Memory B cell (primary cell): Measurements from ENCODE around the gene GCNT4.

Experiments used
- ATAC-seq: fragments of 150-1000 bp; cut with Tn5 transposase; 2 replicates; pipeline ENCODE4 v1.10.0; 2021; ENCODE audit warnings: low read depth, mild to moderate bottlenecking, moderate library complexity
- DNase-seq, 2 donors: peaks; one replicate each; pipeline ENCODE4 v3.0.0; 2022; ENCODE audit warnings: low spot score in 2 of 2
- H3K27ac Mint-ChIP-seq: one replicate; pipeline ENCODE4 v1.8.0; 2022; ENCODE audit warnings: mild to moderate bottlenecking, moderate library complexity, mixed read lengths
- H3K27me3 Mint-ChIP-seq: one replicate; pipeline ENCODE4 v1.8.0; 2022; ENCODE audit warnings: mixed read lengths
- H3K36me3 Mint-ChIP-seq: one replicate; pipeline ENCODE4 v1.8.0; 2022; ENCODE audit warnings: mild to moderate bottlenecking, mixed read lengths
- H3K4me1 Mint-ChIP-seq: one replicate; pipeline ENCODE4 v1.8.0; 2022; ENCODE audit warnings: mixed read lengths
- H3K4me3 Mint-ChIP-seq: one replicate; pipeline ENCODE4 v1.8.0; 2022; ENCODE audit warnings: mild to moderate bottlenecking, moderate library complexity, mixed read lengths
- H3K9me3 Mint-ChIP-seq: one replicate; pipeline ENCODE4 v1.8.0; 2022; ENCODE audit warnings: mixed read lengths

The GCNT4 gene

DNA sequence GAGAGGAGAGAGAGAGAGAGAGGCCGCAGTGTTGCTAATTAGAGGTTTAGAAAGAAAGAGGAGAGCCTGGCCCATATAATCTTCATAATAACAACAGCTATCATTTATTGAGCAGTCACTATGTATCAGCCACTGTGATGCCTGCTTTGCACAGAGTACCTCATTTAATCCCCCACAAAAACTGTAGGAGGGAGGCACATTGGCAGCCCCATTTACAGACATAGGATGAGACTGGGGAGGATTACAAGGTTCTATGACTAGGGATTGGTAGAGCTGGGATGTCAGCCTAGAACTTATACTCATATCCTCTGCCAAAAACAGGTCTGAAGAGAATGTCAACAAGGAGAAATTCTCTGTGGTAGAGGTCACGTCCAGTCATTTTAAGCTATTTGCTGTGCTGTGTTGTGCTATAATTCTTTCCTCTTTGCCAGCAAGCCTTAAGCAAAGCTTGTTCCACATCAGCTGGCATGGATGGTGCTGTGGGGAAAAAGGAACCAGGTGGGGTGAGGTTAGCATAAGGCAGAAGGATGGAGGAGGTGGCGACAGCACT, 6.7 kb upstream of the GCNT4 start:
- ATAC-seq (no peak), DNase-seq (no peak)
- Mint-ChIP-seq H3K4me1 (no peaks in the 10 kb centered on the region), H3K27ac (no peak overlapping the region), H3K27me3 (peaks cover 16% of the 10 kb centered on the region), H3K36me3 (no peaks in the 10 kb centered on the region), H3K9me3 (no peaks in the 10 kb centered on the region), H3K4me3 (no peak overlapping the region)

GRCh38 chr5:75057561-75057960, 5.2 kb upstream of the GCNT4 start:
- no peak overlapping the region for H3K27ac Mint-ChIP-seq
- no peaks in the 10 kb centered on the region for H3K36me3 Mint-ChIP-seq
- DNase-seq (no peak), ATAC-seq (no peak)
- no peaks in the 10 kb centered on the region for H3K4me1 Mint-ChIP-seq
- H3K9me3 Mint-ChIP-seq: no peaks in the 10 kb centered on the region
- H3K4me3 Mint-ChIP-seq: no peak overlapping the region
- peaks cover 16% of the 10 kb centered on the region for H3K27me3 Mint-ChIP-seq

- peaks cover 29% of the 10 kb centered on the region for H3K27me3 Mint-ChIP-seq
- no peak overlapping the region for H3K27ac Mint-ChIP-seq
- H3K4me1 Mint-ChIP-seq: no peaks in the 10 kb centered on the region
- H3K9me3 Mint-ChIP-seq: no peaks in the 10 kb centered on the region
- H3K4me3 Mint-ChIP-seq: no peak overlapping the region
- H3K36me3 Mint-ChIP-seq: no peaks in the 10 kb centered on the region
- DNase-seq (no peak), ATAC-seq (no peak)
Observed at GRCh38 chr5:75055727-75056144, 3.4 kb upstream of the GCNT4 start.

DNA sequence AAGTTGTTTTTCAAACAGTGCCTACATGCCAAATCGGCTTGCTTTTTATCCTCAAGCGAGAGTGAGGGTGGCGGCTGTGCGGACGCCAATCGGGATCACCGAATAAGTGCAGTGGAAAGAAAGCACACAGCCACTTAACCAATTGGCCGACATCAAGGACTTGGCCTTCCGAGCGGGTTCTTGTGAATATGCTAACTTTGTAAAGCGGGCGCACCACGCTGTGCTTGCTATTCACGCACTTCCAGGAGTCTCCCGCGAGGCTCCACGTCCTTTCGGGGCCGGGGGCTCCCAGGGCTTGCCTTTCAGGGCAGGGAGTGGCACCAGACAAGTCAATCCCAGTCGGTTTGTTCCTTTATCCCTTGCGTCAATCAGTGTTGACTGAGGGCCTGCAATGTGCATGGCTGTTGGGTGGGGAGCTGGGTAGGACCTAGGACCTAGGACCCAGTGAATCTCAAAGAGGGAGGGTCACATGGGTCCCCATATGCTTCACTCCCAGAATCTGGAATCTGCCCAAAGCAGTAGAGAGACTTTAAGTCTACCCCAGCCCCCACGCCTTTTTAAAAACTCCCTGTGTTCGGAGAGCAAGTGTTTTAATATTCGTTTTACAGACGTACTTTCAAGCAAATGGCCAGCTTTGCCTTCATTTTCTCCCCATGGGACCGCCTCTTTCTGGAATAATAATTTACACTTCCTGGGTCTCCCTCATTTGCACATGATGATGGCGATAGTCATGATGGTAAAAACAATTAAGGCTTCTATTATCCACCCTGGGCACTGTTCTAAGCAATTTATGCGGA, 2.0 kb upstream of the GCNT4 start:
- DNase-seq: no peak
- Mint-ChIP-seq H3K9me3 (no peaks in the 10 kb centered on the region), H3K27ac (no peak overlapping the region), H3K36me3 (no peaks in the 10 kb centered on the region), H3K4me3 (peak overlapping the region; percentile 55), H3K27me3 (peaks cover 34% of the 10 kb centered on the region), H3K4me1 (no peaks in the 10 kb centered on the region)
- ATAC-seq: no peak

DNA sequence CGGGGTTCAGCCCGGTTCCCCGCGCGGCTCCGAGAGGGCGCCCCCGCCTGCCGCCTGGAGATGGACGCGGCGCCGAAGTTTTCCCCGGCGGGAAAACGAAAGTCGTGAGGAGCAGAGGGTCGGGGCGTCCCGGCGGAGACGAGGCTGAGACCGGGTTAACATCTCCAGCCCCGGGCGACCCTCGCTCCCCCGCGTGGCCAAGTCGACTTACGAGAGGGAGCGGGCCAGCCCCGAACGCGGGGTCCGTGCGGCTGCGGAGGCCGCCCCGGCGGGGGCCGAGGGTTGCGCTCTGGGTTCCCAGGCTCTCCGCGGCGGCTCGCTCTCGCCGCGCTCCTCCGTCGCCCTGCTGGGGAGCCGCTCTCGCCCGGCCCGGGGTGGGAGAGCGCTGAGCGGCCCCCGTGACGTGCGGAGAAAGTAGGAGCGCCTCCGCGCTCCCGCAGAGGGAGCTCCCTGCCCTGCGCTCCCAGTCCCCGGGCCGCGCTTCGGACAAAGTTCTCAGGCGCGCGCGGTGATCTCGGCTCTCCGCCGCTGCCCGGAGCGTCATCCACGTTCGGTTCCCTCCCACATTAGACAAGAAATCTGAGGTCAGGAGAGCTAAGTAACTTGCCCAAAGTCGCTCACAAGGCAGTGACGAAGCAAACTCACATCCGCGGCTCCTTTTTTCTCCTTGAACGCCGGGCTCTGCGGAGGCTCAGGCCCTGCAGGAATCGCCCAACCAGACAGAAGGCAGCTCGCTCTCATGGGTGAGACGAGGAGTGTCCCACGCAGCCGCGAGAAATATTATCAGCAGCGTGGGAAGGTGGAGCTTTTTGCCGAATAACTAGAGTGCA, 1.2 kb upstream of the GCNT4 start:
- Mint-ChIP-seq H3K4me3 (peak overlapping the region; percentile 55), H3K36me3 (no peaks in the 10 kb centered on the region), H3K9me3 (no peaks in the 10 kb centered on the region), H3K27me3 (peaks cover 34% of the 10 kb centered on the region), H3K27ac (no peak overlapping the region), H3K4me1 (no peaks in the 10 kb centered on the region)
- no peak for DNase-seq
- ATAC-seq: peak; percentile 23

- no peak for DNase-seq
- ATAC-seq: peak; percentile 34
- Mint-ChIP-seq H3K36me3 (no peaks in the 10 kb centered on the region), H3K27me3 (peaks cover 37% of the 10 kb centered on the region), H3K27ac (no peak overlapping the region), H3K4me1 (no peaks in the 10 kb centered on the region), H3K4me3 (no peak overlapping the region), H3K9me3 (no peaks in the 10 kb centered on the region)
Observed at GRCh38 chr5:75053054-75053303, 621 bp upstream of the GCNT4 start.

DNA sequence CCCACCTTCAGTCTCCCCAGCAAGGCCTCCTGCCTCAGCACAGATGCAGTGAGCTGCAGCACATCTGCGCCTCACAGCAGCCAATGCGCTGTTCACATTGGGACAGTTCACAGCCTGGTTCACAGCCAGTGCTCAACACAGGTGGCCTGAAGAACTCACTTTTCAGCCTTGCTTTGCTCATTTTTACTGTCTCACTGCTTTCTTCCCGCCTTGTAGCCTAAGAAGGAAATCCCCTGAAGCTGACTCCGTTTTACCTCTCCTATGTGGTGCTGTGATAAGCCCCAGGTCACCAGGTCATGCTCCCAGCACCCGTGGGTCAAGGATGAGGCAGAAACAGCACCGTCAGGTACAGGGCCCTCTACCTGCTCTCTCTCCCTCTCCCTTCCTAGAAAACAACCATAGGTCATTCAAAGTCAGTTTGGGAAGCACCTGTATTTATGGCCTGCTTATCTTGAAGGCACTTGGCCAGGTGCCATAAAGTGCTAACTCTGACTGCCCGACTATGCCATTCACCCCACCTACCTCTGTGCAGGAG, 1.1 kb downstream of the GCNT4 start:
- Mint-ChIP-seq H3K4me1 (no peaks in the 10 kb centered on the region), H3K36me3 (no peaks in the 10 kb centered on the region), H3K27me3 (peaks cover 36% of the 10 kb centered on the region), H3K9me3 (no peaks in the 10 kb centered on the region), H3K27ac (no peak overlapping the region), H3K4me3 (no peak overlapping the region)
- ATAC-seq: no peak
- DNase-seq: no peak

DNA sequence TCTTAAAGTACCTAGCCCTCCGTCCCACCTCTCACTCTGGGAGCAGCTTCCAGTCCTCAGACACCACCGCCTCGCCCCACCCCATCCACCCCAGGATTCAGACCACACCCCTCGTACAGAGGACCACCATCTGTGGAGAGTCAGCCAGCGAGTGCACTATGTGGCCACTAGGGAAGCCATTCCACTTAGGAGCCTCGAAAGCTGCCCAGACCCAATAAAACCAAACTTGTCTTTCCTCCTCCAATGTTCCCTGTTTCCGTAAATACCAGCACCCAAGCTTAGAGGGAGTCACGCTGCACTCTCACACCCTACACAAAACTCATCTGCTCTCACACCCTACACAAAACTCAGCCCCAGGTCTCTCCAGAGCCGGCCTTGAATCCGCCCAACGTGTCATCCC, 1.9 kb downstream of the GCNT4 start:
- no peaks in the 10 kb centered on the region for H3K4me1 Mint-ChIP-seq
- no peaks in the 10 kb centered on the region for H3K9me3 Mint-ChIP-seq
- H3K4me3 Mint-ChIP-seq: no peak overlapping the region
- H3K27ac Mint-ChIP-seq: no peak overlapping the region
- H3K36me3 Mint-ChIP-seq: no peaks in the 10 kb centered on the region
- ATAC-seq (peak; percentile 34), DNase-seq (no peak)
- H3K27me3 Mint-ChIP-seq: peaks cover 31% of the 10 kb centered on the region

DNA sequence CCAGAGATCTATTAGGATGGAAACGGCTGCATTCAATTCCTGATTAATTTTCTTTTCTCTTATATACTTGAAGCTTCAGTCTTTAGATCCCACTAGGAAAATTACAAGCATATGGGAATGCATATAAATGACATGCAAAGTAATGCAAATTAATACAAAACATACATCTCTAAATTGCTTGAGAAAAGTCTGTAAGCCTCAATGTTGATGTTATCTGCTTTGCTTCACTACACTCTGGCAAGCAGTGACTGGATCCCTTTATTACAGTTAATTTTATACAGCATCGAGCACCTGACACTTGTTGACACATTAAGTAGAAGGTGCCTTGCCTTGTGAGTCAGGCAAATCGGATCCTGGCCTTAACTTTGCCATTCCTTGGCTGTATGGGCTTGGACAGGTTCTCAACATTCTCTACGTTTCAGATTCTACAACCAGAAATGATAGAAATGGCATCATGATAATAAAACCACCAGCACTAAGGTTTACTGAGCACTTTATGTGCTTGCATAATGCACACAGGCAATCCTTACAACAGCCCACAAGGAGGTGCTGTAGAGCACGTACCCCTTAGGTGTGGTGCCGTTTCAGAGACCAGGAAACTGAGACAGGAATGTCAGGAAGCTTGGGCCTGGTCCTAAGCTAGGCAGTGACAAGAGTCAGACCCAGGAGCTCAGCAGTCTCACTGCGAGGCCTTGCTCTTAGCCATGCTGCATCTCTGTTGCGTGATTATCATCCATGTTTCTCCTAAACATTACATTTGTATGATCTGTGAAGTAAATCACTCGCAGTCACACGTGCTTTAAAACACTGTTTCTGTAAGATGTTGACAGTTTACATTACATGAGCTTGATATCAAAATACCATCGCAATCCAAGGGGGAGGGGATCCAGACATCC, 2.7 kb downstream of the GCNT4 start:
- Mint-ChIP-seq H3K27ac (no peak overlapping the region), H3K9me3 (no peaks in the 10 kb centered on the region), H3K4me1 (no peaks in the 10 kb centered on the region), H3K4me3 (no peak overlapping the region), H3K36me3 (no peaks in the 10 kb centered on the region), H3K27me3 (peaks cover 29% of the 10 kb centered on the region)
- ATAC-seq (peak; percentile 59), DNase-seq (peak; percentile 14 to 22)

- Mint-ChIP-seq H3K4me1 (no peaks in the 10 kb centered on the region), H3K36me3 (no peaks in the 10 kb centered on the region), H3K4me3 (no peak overlapping the region), H3K9me3 (no peaks in the 10 kb centered on the region), H3K27me3 (peaks cover 29% of the 10 kb centered on the region), H3K27ac (no peak overlapping the region)
- ATAC-seq (no peak), DNase-seq (no peak)
Observed at GRCh38 chr5:75048457-75048953, 3.9 kb downstream of the GCNT4 start.

DNA sequence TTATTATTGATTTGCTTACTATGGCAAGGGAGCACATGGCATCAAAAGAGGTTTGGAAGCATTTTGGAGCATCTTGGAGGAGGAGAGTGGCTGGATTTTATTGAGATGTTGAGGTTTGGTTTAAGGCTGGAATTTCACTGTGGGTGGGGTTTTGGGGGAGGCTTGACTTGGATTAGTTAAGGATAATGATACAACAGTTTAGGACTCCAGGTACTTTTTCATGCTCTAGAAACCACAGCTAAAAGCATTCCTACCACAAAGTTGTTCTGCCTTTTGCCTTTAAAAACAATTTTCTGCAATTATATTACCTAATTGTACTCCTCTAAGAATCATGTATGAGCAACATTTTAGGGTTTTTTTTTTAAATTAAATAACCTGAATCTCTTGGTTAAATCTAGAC, 5.0 kb downstream of the GCNT4 start:
- Mint-ChIP-seq H3K36me3 (no peaks in the 10 kb centered on the region), H3K27me3 (peaks cover 31% of the 10 kb centered on the region), H3K27ac (no peak overlapping the region), H3K4me1 (no peaks in the 10 kb centered on the region), H3K4me3 (no peak overlapping the region), H3K9me3 (no peaks in the 10 kb centered on the region)
- DNase-seq: no peak
- ATAC-seq: no peak

- Mint-ChIP-seq H3K36me3 (no peaks in the 10 kb centered on the region), H3K4me1 (no peaks in the 10 kb centered on the region), H3K27ac (no peak overlapping the region)
Observed at GRCh38 chr5:75046366-75047142, 5.8 kb downstream of the GCNT4 start.

DNA sequence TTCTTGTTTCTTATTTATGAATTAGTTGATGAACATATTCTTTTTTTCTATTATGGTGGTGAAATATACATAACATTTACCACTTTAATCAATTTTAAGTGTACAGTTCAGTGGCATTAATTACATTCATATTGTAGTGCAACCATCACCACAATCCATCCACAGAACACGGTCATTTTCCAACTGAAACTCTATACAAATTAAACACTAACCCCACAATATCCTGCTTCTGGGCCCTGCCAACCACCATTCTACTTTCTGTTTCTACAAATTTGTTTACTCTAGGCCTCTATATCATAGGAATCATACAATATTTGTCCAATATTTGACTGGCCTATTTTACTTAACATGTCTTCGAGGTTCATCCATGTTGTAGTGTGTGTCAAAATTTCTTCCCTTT, 7.3 kb downstream of the GCNT4 start:
- no peak overlapping the region for H3K27ac Mint-ChIP-seq
- no peak for DNase-seq
- H3K27me3 Mint-ChIP-seq: peaks cover 14% of the 10 kb centered on the region
- no peaks in the 10 kb centered on the region for H3K4me1 Mint-ChIP-seq
- no peaks in the 10 kb centered on the region for H3K36me3 Mint-ChIP-seq
- ATAC-seq: no peak
- no peaks in the 10 kb centered on the region for H3K9me3 Mint-ChIP-seq
- H3K4me3 Mint-ChIP-seq: no peak overlapping the region

More at GRCh38 chr5:75046366-75047142, 5.8 kb downstream of the GCNT4 start:
- Mint-ChIP-seq H3K4me3 (no peak overlapping the region), H3K27me3 (peaks cover 24% of the 10 kb centered on the region), H3K9me3 (no peaks in the 10 kb centered on the region)
- DNase-seq (no peak), ATAC-seq (no peak)
